CD14-positive monocyte (primary cell): ENCODE data around the gene SAT2. TPM values are rescaled to one million over a fixed set of nuclear protein-coding genes. Genes with fewer than 3 reads are reported as not detected.
"Not testable (repeated sequence)": the region's sequence is repeated elsewhere in the genome, so short reads cannot be mapped to it uniquely, and the experiment has no call there.

Experiments
- DNase-seq, 3 donors: peaks; one replicate each; pipeline ENCODE4 v3.0.0-alpha.2; 2011 to 2022
- H2AFZ ChIP-seq: 2 replicates; pipeline ENCODE4 v1.6.0; 2012; ENCODE audit warnings: mild to moderate bottlenecking, low read depth, low read length, inconsistent platforms; ENCODE audit not compliant: insufficient read depth, poor library complexity, severe bottlenecking
- H3K27ac ChIP-seq, 2 donors: 1 replicate in 1 of 2; 2 replicates in 1 of 2; pipeline ENCODE4 v1.5.1; 2012 to 2013; ENCODE audit warnings: low read length in 2 of 2, control low read depth in 1 of 2, inconsistent platforms in 1 of 2, low read depth in 1 of 2, mild to moderate bottlenecking in 1 of 2
- H3K27me3 ChIP-seq, 2 donors: one replicate each; pipeline versions ENCODE4 v1.6.0 to v1.6.1; 2011 to 2013; ENCODE audit warnings: low read length in 2 of 2; ENCODE audit not compliant: control insufficient read depth in 2 of 2, insufficient read depth in 2 of 2
- H3K36me3 ChIP-seq, 2 donors: replicated peaks in 1 of 2; 1 replicate in 1 of 2; 2 replicates in 1 of 2; pipeline versions ENCODE4 v1.5.1 to v1.6.1; 2012 to 2013; ENCODE audit warnings: low read length in 2 of 2, control low read depth in 1 of 2, inconsistent platforms in 1 of 2, mild to moderate bottlenecking in 1 of 2; ENCODE audit not compliant: insufficient read depth in 2 of 2, control insufficient read depth in 1 of 2
- H3K4me1 ChIP-seq, 2 donors: 1 replicate in 1 of 2; 2 replicates in 1 of 2; pipeline versions ENCODE4 v1.5.1 to v1.6.1; 2012 to 2013; ENCODE audit warnings: low read length in 2 of 2, control low read depth in 1 of 2, inconsistent platforms in 1 of 2, mild to moderate bottlenecking in 1 of 2, moderate library complexity in 1 of 2; ENCODE audit not compliant: insufficient read depth in 2 of 2, control insufficient read depth in 1 of 2
- H3K4me2 ChIP-seq: replicated peaks from 2 replicates; pipeline ENCODE3; 2012; ENCODE audit warnings: low read length, moderate library complexity, mild to moderate bottlenecking; ENCODE audit not compliant: poor library complexity, severe bottlenecking; ENCODE audit errors: extremely low read depth
- H3K4me3 ChIP-seq, 3 experiments: fragments of 200-600 bp in 1 of 3; sonication (generic) in 1 of 3; replicated peaks in 1 of 3; 1 replicate in 2 of 3; 2 replicates in 1 of 3; pipeline ENCODE4 v1.5.1; 2011 to 2013; ENCODE audit warnings: low read length in 3 of 3, mild to moderate bottlenecking in 3 of 3, control low read depth in 2 of 3, low read depth in 2 of 3, inconsistent platforms in 1 of 3, moderate library complexity in 1 of 3
- H3K79me2 ChIP-seq: 2 replicates; pipeline ENCODE4 v1.6.0; 2012; ENCODE audit warnings: mild to moderate bottlenecking, control low read depth, inconsistent platforms, low read length, moderate library complexity; ENCODE audit not compliant: insufficient read depth
- H3K9ac ChIP-seq: 2 replicates; pipeline ENCODE4 v1.6.0; 2017; ENCODE audit warnings: low read length, mild to moderate bottlenecking; ENCODE audit not compliant: insufficient read depth, poor library complexity, severe bottlenecking
- H3K9me3 ChIP-seq, 2 donors: replicated peaks in 1 of 2; 1 replicate in 1 of 2; 2 replicates in 1 of 2; pipeline versions ENCODE4 v1.5.1 to v1.6.1; 2012 to 2013; ENCODE audit warnings: low read length in 2 of 2, control low read depth in 1 of 2; ENCODE audit not compliant: control insufficient read depth in 1 of 2, insufficient read depth in 1 of 2
- H4K20me1 ChIP-seq: 2 replicates; pipeline ENCODE4 v1.6.0; 2012; ENCODE audit warnings: mild to moderate bottlenecking, low read length, control low read depth, moderate library complexity; ENCODE audit not compliant: insufficient read depth
- H3K27ac Mint-ChIP-seq, 7 donors: one replicate each; pipeline ENCODE4 v1.8.0; 2020; ENCODE audit warnings: mild to moderate bottlenecking in 7 of 7, mixed read lengths in 7 of 7, moderate library complexity in 6 of 7, inconsistent platforms in 2 of 7
- H3K27me3 Mint-ChIP-seq, 3 donors: one replicate each; pipeline ENCODE4 v1.8.0; 2021 to 2022; ENCODE audit warnings: low read depth in 3 of 3, mild to moderate bottlenecking in 3 of 3, mixed read lengths in 3 of 3, moderate library complexity in 3 of 3, inconsistent platforms in 1 of 3
- H3K36me3 Mint-ChIP-seq, 2 donors: one replicate each; pipeline ENCODE4 v1.8.0; 2020; ENCODE audit warnings: mixed read lengths in 2 of 2, inconsistent platforms in 1 of 2, mild to moderate bottlenecking in 1 of 2
- H3K4me1 Mint-ChIP-seq: one replicate; pipeline ENCODE4 v1.8.0; 2020; ENCODE audit warnings: mild to moderate bottlenecking, mixed read lengths
- H3K4me3 Mint-ChIP-seq, 2 donors: one replicate each; pipeline ENCODE4 v1.8.0; 2020; ENCODE audit warnings: mild to moderate bottlenecking in 2 of 2, mixed read lengths in 2 of 2, moderate library complexity in 1 of 2
- H3K9me3 Mint-ChIP-seq, 7 donors: one replicate each; pipeline ENCODE4 v1.8.0; 2020 to 2022; ENCODE audit warnings: mixed read lengths in 7 of 7, mild to moderate bottlenecking in 6 of 7, moderate library complexity in 6 of 7, inconsistent platforms in 2 of 7
- CTCF ChIP-seq: fragments of 200-600 bp; IDR thresholded peaks from one replicate; pipeline ENCODE4 v1.8.0; 2022; ENCODE audit warnings: antibody characterized with exemption, mild to moderate bottlenecking
- WGBS: methylation state at CpG from one replicate; pipeline ENCODE4 v1.1.5; 2013; ENCODE audit warnings: missing lambda C conversion rate; ENCODE audit not compliant: insufficient coverage; 5-methylcytosine and 5-hydroxymethylcytosine counted together
- intact Hi-C, 2 donors: fragments of 100-400 bp; cut with micrococcal nuclease; formaldehyde crosslinking; loops; one replicate each; pipeline versions ENCODE4 v1.15.0 to v1.15.1; 2023
- polyA plus RNA-seq, 3 donors: library from polyadenylated mRNA; depleted of rRNA in 1 of 3; unstranded in 2 of 3; stranded (reverse) in 1 of 3; fragments of 300-500 nt in 2 of 3; fragments of >200 nt in 1 of 3; fragmentation: Illumina TruSeq in 2 of 3; gene quantifications; 1 replicate in 2 of 3; 2 replicates in 1 of 3; pipeline ENCODE4 v1.2.3, GENCODE V29; 2012 to 2021

SAT2 gene
- polyA plus RNA-seq, 3 donors = 83.4 to 155 (median 89.8) TPM

- peak overlapping the region; percentile 92 to 93 for H3K4me3 Mint-ChIP-seq
- H3K27me3 ChIP-seq = no peaks in the 10 kb centered on the region
- peak overlapping the region; percentile 93 for H3K9ac ChIP-seq
- peak; percentile 74 to 80 (median 79) for DNase-seq
- H4K20me1 ChIP-seq = no peaks in the 10 kb centered on the region
- peak overlapping the region; percentile 87 to 94 for H3K27ac ChIP-seq
- H3K79me2 ChIP-seq = peaks cover 13% of the 10 kb centered on the region
- H3K27me3 Mint-ChIP-seq = no peaks in the 10 kb centered on the region
- H3K4me2 ChIP-seq = peak overlapping the region; percentile 97
- no peaks in the 10 kb centered on the region for H3K9me3 Mint-ChIP-seq
- H3K9me3 ChIP-seq = no peaks in the 10 kb centered on the region
- no peaks in the 10 kb centered on the region for H3K36me3 ChIP-seq
- no peak for TF ChIP-seq CTCF
- H3K4me1 Mint-ChIP-seq = peaks cover 15% of the 10 kb centered on the region
- peak overlapping the region; percentile 69 to 97 (median 80) for H3K4me3 ChIP-seq
- intact Hi-C loops = loop anchor here (5.0 kb wide), 1 partner anchor 61 kb away; the partner anchor contains the start of genes TP53 (in 2 of the 2) and WRAP53 (in 2 of the 2)
- H2AFZ ChIP-seq = no peak overlapping the region
- peak overlapping the region; percentile 93 to 97 (median 95) for H3K27ac Mint-ChIP-seq
- peaks cover 19 to 22% of the 10 kb centered on the region in 2 donors for H3K4me1 ChIP-seq
- whole genome bisulfite sequencing = 30% methylated on average over 4 of the region's 7 CpGs
- peaks cover 3 to 14% of the 10 kb centered on the region in 2 donors for H3K36me3 Mint-ChIP-seq
These were observed 1.3 kb downstream of the SAT2 start for GRCh38 chr17:7626307-7626706.

GRCh38 chr17:7625749-7626148 lies 1.9 kb downstream of the SAT2 start:
- Histone ChIP-seq H3K27ac (peak overlapping the region; percentile 87 to 94), H3K4me1 (peaks cover 19 to 22% of the 10 kb centered on the region in 2 donors), H3K4me2 (peak overlapping the region; percentile 97), H3K79me2 (peaks cover 13% of the 10 kb centered on the region), H3K4me3 (peak overlapping the region in 1 of 3 experiments; percentile 97)
- not testable (repeated sequence) for H3K36me3 ChIP-seq, H3K9me3 Mint-ChIP-seq, H3K27me3 Mint-ChIP-seq, H4K20me1 ChIP-seq, H3K9me3 ChIP-seq, H3K4me3 Mint-ChIP-seq, DNase-seq, H3K9ac ChIP-seq, H2AFZ ChIP-seq, H3K27me3 ChIP-seq
- Mint-ChIP-seq H3K4me1 (peaks cover 15% of the 10 kb centered on the region), H3K27ac (peak overlapping the region; percentile 56 to 97 (median 94)), H3K36me3 (peaks cover 3 to 14% of the 10 kb centered on the region in 2 donors)
- intact Hi-C loops = loop anchor here (5.0 kb wide), 1 partner anchor 62 kb away; the partner anchor contains the start of genes TP53 (in 2 of the 2) and WRAP53 (in 2 of the 2)
- 95% methylated on average over 16 of the region's 16 CpGs for WGBS
